ENCODE data around the gene MT2A.

The MT2A gene

DNA sequence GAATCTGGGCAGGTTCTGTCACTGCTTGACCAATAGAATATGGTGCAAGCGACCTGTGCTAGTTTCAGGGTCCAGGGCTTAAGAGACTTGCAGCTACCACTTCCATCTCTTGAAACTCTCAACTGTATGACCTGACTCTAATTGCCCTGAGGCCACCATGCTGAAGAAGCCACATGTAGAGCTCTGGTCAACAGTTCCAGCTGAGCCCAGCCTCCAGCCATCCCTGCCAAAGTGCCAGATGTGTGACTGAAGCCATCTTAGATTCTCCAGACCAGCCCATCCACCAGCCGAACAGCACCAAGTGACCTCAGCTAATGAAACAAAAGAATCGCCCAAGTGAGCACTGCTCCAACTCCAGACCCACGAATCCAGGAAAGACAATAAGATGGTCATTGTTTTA lies 3.4 kb upstream of the MT2A start:
- Histone ChIP-seq H3K27ac (ENCODE audit: low read length) (no peak overlapping the region), H3K27me3 (ENCODE audit: control insufficient read depth, insufficient read depth, low read length) (peaks cover 46% of the 10 kb centered on the region)

DNA sequence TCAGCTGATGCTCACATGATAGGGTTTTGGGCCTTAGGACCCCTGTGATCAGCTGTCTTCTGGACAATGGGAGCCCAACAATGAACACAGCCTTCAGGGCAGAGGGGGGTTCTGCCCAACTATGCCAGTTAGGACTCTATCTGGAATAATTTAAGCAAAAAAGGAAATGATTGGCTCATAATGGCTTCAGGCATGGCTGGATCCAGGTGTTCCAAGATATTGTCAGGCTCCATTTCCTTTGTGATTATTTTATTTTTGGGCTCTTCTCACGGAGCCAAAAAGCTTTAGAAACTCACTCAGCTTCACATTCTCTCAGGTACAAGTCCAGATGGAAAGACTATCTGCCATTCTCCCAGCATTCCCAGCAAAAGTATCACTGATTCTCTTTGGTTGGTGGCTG lies 2.9 kb upstream of the MT2A start:
- Histone ChIP-seq H3K4me3 (ENCODE audit: low read length) (no peak overlapping the region), H3K9ac (ENCODE audit: low read length) (no peak overlapping the region), H3K27me3 (ENCODE audit: control insufficient read depth, insufficient read depth, low read length) (peaks cover 51% of the 10 kb centered on the region), H3K4me1 (ENCODE audit: control insufficient read depth, low read depth, low read length) (peaks cover 13% of the 10 kb centered on the region), H3K9me3 (ENCODE audit: control insufficient read depth, low read depth, low read length) (no peaks in the 10 kb centered on the region), H3K36me3 (ENCODE audit: control insufficient read depth, low read depth, low read length) (no peaks in the 10 kb centered on the region), H3K27ac (ENCODE audit: low read length) (no peak overlapping the region)

More for the DNA sequence above, 3.4 kb upstream of the MT2A start:
- no peaks in the 10 kb centered on the region for H3K9me3 ChIP-seq (ENCODE audit: control insufficient read depth, low read depth, low read length)
- no peaks in the 10 kb centered on the region for H3K36me3 ChIP-seq (ENCODE audit: control insufficient read depth, low read depth, low read length)
- no peak overlapping the region for H3K9ac ChIP-seq (ENCODE audit: low read length)
- H3K4me1 ChIP-seq (ENCODE audit: control insufficient read depth, low read depth, low read length): peaks cover 10% of the 10 kb centered on the region
- H3K4me3 ChIP-seq (ENCODE audit: low read length): no peak overlapping the region

DNA sequence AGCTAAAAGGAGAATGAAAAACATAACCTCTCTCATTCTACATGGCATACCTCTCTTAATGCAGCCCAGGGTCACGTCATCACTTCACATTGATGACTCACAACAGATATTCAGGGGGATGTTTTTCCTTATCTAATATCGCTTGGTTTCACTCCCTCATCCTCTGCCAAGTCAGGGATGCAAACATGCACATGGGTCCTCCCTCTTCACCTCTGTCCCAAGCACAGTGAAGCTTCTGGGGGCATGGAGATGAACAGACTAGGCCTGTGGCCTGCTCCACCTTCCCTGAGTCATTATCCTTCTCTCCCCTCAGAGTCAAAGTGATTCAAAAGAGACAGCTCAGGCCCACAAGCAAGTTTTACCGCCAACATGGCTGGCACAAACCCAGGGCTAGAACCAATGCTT lies 2.3 kb upstream of the MT2A start:
- no peak overlapping the region for H3K27ac ChIP-seq (ENCODE audit: low read length)
- no peak overlapping the region for H3K4me3 ChIP-seq (ENCODE audit: low read length)
- H3K9ac ChIP-seq (ENCODE audit: low read length): no peak overlapping the region
- peaks cover 13% of the 10 kb centered on the region for H3K4me1 ChIP-seq (ENCODE audit: control insufficient read depth, low read depth, low read length)
- H3K9me3 ChIP-seq (ENCODE audit: control insufficient read depth, low read depth, low read length): no peaks in the 10 kb centered on the region
- no peaks in the 10 kb centered on the region for H3K36me3 ChIP-seq (ENCODE audit: control insufficient read depth, low read depth, low read length)
- H3K27me3 ChIP-seq (ENCODE audit: control insufficient read depth, insufficient read depth, low read length): peaks cover 57% of the 10 kb centered on the region

DNA sequence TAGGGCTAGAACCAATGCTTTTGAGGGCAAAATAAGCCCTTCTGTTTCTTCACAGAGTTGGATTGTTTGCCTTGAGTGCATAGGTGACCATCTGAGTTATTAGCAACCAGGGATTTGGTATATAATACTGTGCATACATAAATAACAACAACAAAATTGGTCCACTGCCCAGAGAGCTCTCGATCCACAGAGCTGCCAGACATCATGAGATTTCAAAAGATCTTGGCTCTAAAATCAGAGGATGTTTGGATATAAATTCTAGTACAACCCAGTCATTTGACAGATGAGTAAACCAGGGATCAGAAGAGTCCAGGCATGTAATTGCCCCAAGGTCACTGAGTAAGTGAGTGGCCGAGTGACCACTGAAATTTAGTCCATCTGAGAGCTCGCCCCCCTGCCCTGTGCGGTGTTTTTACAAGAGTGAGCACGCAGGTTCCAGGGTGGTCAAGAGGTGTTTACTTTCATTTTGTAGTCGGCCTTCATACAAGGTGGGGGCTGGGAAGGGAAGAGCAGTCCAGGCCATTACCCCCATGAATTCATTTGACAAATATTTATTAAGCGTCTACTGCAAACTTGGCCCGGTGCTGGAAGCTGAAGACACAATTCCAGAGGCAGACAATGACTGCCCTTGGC lies 1.8 kb upstream of the MT2A start:
- no peaks in the 10 kb centered on the region for H3K9me3 ChIP-seq (ENCODE audit: control insufficient read depth, low read depth, low read length)
- peaks cover 13% of the 10 kb centered on the region for H3K4me1 ChIP-seq (ENCODE audit: control insufficient read depth, low read depth, low read length)
- H3K4me3 ChIP-seq (ENCODE audit: low read length): no peak overlapping the region
- peaks cover 62% of the 10 kb centered on the region for H3K27me3 ChIP-seq (ENCODE audit: control insufficient read depth, insufficient read depth, low read length)
- H3K36me3 ChIP-seq (ENCODE audit: control insufficient read depth, low read depth, low read length): no peaks in the 10 kb centered on the region
- H3K9ac ChIP-seq (ENCODE audit: low read length): no peak overlapping the region
- no peak overlapping the region for H3K27ac ChIP-seq (ENCODE audit: low read length)

DNA sequence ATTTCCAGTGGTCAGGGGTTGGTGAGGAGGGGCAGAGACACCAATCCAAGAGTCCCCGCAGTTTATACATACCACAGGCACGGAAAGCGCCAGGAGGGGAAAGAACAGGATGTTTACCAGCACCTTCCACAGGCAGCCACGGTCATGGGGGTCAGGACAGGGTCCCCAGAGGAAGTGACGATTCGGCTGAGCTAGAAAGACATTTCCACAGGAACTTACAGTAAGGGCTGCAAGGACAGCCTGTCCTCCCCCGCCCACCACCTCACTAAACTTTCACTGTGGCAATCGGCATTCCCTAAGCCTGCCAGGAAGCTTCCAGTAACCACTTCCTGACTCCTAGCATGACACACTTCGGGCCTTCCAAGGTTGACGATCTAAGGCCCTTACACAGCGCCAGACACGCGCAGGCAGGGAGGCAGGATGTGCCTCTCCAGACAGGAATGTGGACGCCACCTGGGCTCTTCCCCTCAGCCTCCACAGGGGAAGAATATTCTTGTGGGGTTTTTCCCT lies 1.2 kb upstream of the MT2A start:
- Histone ChIP-seq H3K27me3 (ENCODE audit: control insufficient read depth, insufficient read depth, low read length) (peaks cover 63% of the 10 kb centered on the region), H3K27ac (ENCODE audit: low read length) (no peak overlapping the region), H3K36me3 (ENCODE audit: control insufficient read depth, low read depth, low read length) (no peaks in the 10 kb centered on the region), H3K9ac (ENCODE audit: low read length) (no peak overlapping the region), H3K9me3 (ENCODE audit: control insufficient read depth, low read depth, low read length) (no peaks in the 10 kb centered on the region), H3K4me3 (ENCODE audit: low read length) (no peak overlapping the region), H3K4me1 (ENCODE audit: control insufficient read depth, low read depth, low read length) (peaks cover 13% of the 10 kb centered on the region)

DNA sequence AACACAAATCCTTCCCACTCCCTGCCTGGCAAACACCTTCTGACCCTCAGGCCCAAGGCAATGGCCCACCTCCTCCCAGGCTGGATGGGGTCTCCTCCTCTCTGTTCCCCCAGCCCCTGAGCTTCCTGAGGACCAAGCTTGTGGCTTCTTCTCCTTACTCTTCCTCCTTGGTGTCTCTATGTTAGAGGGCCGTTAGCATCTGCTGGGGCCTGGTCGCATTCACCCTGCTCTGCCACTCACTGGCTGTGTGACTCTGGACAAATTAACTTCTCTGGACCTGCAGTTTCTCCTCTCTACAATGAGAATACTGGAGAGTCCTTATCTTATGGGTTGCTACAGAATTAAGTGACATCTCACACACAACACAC lies 725 bp upstream of the MT2A start:
- H3K36me3 ChIP-seq (ENCODE audit: control insufficient read depth, low read depth, low read length): no peaks in the 10 kb centered on the region
- H3K9ac ChIP-seq (ENCODE audit: low read length): peak overlapping the region; percentile 47
- H3K4me3 ChIP-seq (ENCODE audit: low read length): peak overlapping the region; percentile 70
- H3K9me3 ChIP-seq (ENCODE audit: control insufficient read depth, low read depth, low read length): no peaks in the 10 kb centered on the region
- H3K27ac ChIP-seq (ENCODE audit: low read length): no peak overlapping the region
- peaks cover 13% of the 10 kb centered on the region for H3K4me1 ChIP-seq (ENCODE audit: control insufficient read depth, low read depth, low read length)
- H3K27me3 ChIP-seq (ENCODE audit: control insufficient read depth, insufficient read depth, low read length): peaks cover 60% of the 10 kb centered on the region

DNA sequence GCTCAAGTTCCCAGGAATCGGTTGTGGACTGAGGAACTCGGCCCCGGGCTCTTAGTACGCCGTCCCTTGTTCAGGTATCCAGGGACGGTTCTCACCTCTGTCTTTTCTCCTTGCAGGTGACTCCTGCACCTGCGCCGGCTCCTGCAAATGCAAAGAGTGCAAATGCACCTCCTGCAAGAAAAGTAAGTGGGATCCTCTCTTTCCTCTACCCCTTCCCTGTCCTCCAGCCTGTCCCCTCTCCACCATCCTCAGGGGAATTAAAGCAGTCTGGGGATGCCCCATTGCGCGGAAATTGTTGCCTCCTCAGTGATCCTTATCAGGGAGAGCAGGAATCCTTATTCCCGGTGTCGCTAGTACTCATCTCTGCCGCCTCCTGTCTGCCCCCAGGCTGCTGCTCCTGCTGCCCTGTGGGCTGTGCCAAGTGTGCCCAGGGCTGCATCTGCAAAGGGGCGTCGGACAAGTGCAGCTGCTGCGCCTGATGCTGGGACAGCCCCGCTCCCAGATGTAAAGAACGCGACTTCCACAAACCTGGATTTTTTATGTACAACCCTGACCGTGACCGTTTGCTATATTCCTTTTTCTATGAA lies 585 bp downstream of the MT2A start:
- H3K27me3 ChIP-seq (ENCODE audit: control insufficient read depth, insufficient read depth, low read length): peaks cover 68% of the 10 kb centered on the region
- H3K4me1 ChIP-seq (ENCODE audit: control insufficient read depth, low read depth, low read length): peaks cover 13% of the 10 kb centered on the region
- H3K27ac ChIP-seq (ENCODE audit: low read length): no peak overlapping the region

DNA sequence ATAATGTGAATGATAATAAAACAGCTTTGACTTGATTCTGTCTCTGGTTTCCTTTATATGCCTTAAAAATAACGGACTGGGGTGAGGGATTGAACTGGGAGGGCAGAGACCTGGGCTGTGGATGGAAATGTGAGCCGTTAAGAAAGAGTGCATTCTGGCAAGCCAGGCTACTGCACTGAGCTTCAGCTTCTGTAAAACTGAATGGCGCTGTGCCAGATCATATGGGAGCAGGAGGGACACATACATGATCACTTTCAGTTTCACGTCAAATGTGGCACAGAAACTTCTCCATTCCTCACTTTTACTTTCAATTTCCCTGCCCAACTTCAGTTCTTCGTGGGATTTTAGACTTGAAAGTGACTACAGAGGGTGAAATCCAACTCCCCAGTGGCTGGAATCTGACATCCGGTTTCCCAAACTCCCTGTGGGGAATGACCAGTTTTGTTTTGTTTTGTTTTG lies 1.1 kb downstream of the MT2A start:
- H3K4me3 ChIP-seq (ENCODE audit: low read length): peak overlapping the region; percentile 70
- H3K36me3 ChIP-seq (ENCODE audit: control insufficient read depth, low read depth, low read length): no peaks in the 10 kb centered on the region
- no peak overlapping the region for H3K27ac ChIP-seq (ENCODE audit: low read length)
- peaks cover 13% of the 10 kb centered on the region for H3K4me1 ChIP-seq (ENCODE audit: control insufficient read depth, low read depth, low read length)
- H3K9ac ChIP-seq (ENCODE audit: low read length): no peak overlapping the region
- H3K27me3 ChIP-seq (ENCODE audit: control insufficient read depth, insufficient read depth, low read length): peaks cover 74% of the 10 kb centered on the region
- H3K9me3 ChIP-seq (ENCODE audit: control insufficient read depth, low read depth, low read length): no peaks in the 10 kb centered on the region

More for the DNA sequence above, 585 bp downstream of the MT2A start:
- H3K9me3 ChIP-seq (ENCODE audit: control insufficient read depth, low read depth, low read length): no peaks in the 10 kb centered on the region
- H3K36me3 ChIP-seq (ENCODE audit: control insufficient read depth, low read depth, low read length): no peaks in the 10 kb centered on the region
- peak overlapping the region; percentile 70 for H3K4me3 ChIP-seq (ENCODE audit: low read length)
- H3K9ac ChIP-seq (ENCODE audit: low read length): peak overlapping the region; percentile 52

DNA sequence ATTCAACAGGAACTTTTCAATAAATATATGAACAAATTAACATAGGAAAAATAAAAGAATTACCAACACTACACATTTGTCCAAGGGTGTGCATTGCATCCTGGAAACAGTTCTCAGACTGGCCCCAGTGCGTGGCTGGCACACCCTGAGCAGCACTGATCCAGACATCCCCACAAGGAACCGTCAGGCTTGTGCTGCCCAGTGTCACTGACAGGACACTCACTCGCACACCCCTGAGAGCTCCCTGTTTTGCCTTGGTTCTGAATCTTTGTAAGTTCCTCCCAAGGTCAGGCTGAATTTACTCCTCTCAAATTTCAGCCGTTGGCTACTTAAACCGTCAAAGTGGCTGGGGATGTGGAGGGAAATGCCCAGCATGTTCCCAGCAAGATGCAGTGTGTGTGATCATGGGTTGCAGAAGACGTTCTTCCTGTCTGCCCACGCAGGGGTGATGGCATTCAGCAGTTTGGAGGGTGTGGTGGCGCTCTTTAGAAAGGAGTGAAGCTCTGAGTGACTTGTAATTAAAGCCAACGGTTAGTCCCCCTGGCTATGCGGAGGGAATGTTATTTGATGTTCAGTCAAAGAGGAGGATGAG lies 1.7 kb downstream of the MT2A start:
- Histone ChIP-seq H3K27ac (ENCODE audit: low read length) (no peak overlapping the region), H3K36me3 (ENCODE audit: control insufficient read depth, low read depth, low read length) (no peaks in the 10 kb centered on the region), H3K4me3 (ENCODE audit: low read length) (no peak overlapping the region)

DNA sequence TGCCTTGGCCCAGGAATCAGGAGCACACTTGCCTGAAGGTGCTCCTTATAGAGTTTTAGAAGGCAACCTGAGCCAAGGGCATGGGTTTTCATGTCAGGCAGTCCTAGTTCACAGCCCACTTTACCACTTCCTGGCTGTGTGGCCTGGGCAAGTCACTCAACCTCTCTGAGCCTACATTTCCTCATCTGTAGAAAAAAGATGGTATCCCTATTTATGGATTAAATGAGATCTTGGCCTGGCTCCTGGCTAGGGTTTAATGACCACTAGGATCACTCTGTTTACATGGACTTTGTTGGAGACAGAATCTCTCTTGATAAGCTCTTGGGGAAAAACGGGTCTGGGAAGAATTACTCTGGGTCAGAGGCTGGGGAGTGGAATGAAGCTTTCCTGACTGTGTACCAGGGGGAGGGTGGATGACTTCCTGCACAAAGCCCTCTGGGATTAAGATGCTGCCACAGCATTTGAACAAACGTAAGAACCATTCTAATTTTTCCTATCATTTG lies 2.3 kb downstream of the MT2A start:
- H3K27ac ChIP-seq (ENCODE audit: low read length): no peak overlapping the region
- H3K9ac ChIP-seq (ENCODE audit: low read length): no peak overlapping the region
- no peaks in the 10 kb centered on the region for H3K36me3 ChIP-seq (ENCODE audit: control insufficient read depth, low read depth, low read length)
- H3K27me3 ChIP-seq (ENCODE audit: control insufficient read depth, insufficient read depth, low read length): peaks cover 85% of the 10 kb centered on the region
- peaks cover 13% of the 10 kb centered on the region for H3K4me1 ChIP-seq (ENCODE audit: control insufficient read depth, low read depth, low read length)
- H3K4me3 ChIP-seq (ENCODE audit: low read length): no peak overlapping the region
- H3K9me3 ChIP-seq (ENCODE audit: control insufficient read depth, low read depth, low read length): no peaks in the 10 kb centered on the region

More for the DNA sequence above, 1.7 kb downstream of the MT2A start:
- Histone ChIP-seq H3K27me3 (ENCODE audit: control insufficient read depth, insufficient read depth, low read length) (peaks cover 80% of the 10 kb centered on the region), H3K9me3 (ENCODE audit: control insufficient read depth, low read depth, low read length) (no peaks in the 10 kb centered on the region), H3K4me1 (ENCODE audit: control insufficient read depth, low read depth, low read length) (peaks cover 13% of the 10 kb centered on the region), H3K9ac (ENCODE audit: low read length) (no peak overlapping the region)

DNA sequence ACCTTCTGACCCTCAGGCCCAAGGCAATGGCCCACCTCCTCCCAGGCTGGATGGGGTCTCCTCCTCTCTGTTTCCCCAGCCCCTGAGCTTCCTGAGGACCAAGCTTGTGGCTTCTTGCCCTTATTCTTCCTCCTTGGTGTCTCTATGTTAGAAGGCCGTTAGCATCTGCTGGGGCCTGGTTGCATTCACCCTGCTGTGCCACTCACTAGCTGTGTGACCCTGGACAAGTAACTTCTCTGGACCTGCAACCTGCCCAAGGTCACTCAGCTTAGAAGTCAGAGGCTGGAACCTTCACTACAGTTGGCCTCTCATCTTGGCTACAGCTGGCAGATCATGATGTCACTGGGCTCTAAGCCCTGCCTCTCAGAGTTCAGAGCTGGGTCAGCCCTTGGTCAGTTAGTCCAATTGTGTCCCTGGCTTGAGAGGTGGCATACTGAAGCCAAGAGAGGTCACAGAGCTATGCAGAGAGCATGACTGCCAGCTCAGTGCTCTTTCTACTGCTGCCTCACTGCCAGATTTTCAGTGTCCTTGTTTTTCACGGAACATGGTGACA lies 3.0 kb downstream of the MT2A start:
- Histone ChIP-seq H3K27ac (ENCODE audit: low read length) (no peak overlapping the region), H3K27me3 (ENCODE audit: control insufficient read depth, insufficient read depth, low read length) (peaks cover 87% of the 10 kb centered on the region), H3K4me1 (ENCODE audit: control insufficient read depth, low read depth, low read length) (peaks cover 13% of the 10 kb centered on the region), H3K9me3 (ENCODE audit: control insufficient read depth, low read depth, low read length) (no peaks in the 10 kb centered on the region), H3K9ac (ENCODE audit: low read length) (no peak overlapping the region), H3K4me3 (ENCODE audit: low read length) (no peak overlapping the region), H3K36me3 (ENCODE audit: control insufficient read depth, low read depth, low read length) (no peaks in the 10 kb centered on the region)
